HPDE6-E6E7 (cell line): ENCODE data around the gene HOXA9.

Experiments used
- DNase-seq: peaks from one replicate; pipeline ENCODE4 v3.0.0; 2011; ENCODE audit warnings: missing footprints; ENCODE audit errors: extremely low spot score

The HOXA9 gene

GRCh38 chr7:27188386-27189294 lies 23.3 kb upstream of the HOXA9 start:
- no peak for DNase-seq

GRCh38 chr7:27187475-27188385 lies 22.4 kb upstream of the HOXA9 start:
- no peak for DNase-seq

GRCh38 chr7:27186668-27187474 lies 21.5 kb upstream of the HOXA9 start:
- no peak for DNase-seq

- DNase-seq = no peak
These were observed 20.7 kb upstream of the HOXA9 start for GRCh38 chr7:27185854-27186667.

- no peak for DNase-seq
These were observed 19.9 kb upstream of the HOXA9 start, which contains the start of gene HOXA11 for GRCh38 chr7:27185013-27185853. Gene HOXA11 (minus strand): TSS chr7:27185232. CDS start chr7:27185144, 88 bp downstream.

GRCh38 chr7:27184337-27185012 lies 19.1 kb upstream of the HOXA9 start:
- DNase-seq = no peak

GRCh38 chr7:27183682-27184336 lies 18.5 kb upstream of the HOXA9 start:
- no peak for DNase-seq

- no peak for DNase-seq
These were observed 17.7 kb upstream of the HOXA9 start for GRCh38 chr7:27182861-27183681.

GRCh38 chr7:27182285-27182841 lies 17.0 kb upstream of the HOXA9 start:
- DNase-seq = no peak

GRCh38 chr7:27181795-27182275 lies 16.5 kb upstream of the HOXA9 start:
- DNase-seq = no peak

- no peak for DNase-seq
These were observed 15.4 kb upstream of the HOXA9 start for GRCh38 chr7:27180431-27181420.

- peak; percentile 53 for DNase-seq
These were observed 14.4 kb upstream of the HOXA9 start for GRCh38 chr7:27179503-27180430.

- no peak for DNase-seq
These were observed 13.7 kb upstream of the HOXA9 start for GRCh38 chr7:27179030-27179429.

GRCh38 chr7:27178366-27178765 lies 13.0 kb upstream of the HOXA9 start:
- no peak for DNase-seq

GRCh38 chr7:27177795-27178320 lies 12.5 kb upstream of the HOXA9 start:
- no peak for DNase-seq
